K562 (cell line): ENCODE data around the gene FLG.

Experiments
- EP300 ChIP-seq: IDR thresholded peaks from 2 replicates; pipeline ENCODE4 v1.6.1; 2012; ENCODE audit warnings: low read length, improper control_type of control experiment
- GTF2F1 ChIP-seq: IDR thresholded peaks from 2 replicates; pipeline ENCODE4 v1.6.1; 2011; ENCODE audit warnings: low read depth, low read length, improper control_type of control experiment
- MTA1 ChIP-seq: fragments of 450-650 bp; IDR thresholded peaks from 2 replicates; pipeline ENCODE4 v1.6.1; 2017; ENCODE audit warnings: borderline replicate concordance
- MXI1 ChIP-seq: IDR thresholded peaks from 2 replicates; pipeline ENCODE4 v1.6.1; 2011; ENCODE audit warnings: low read depth, mild to moderate bottlenecking, improper control_type of control experiment, low read length
- SIN3B ChIP-seq: fragments of 450-650 bp; IDR thresholded peaks from 2 replicates; pipeline ENCODE4 v1.6.1; 2017; ENCODE audit warnings: low read depth, mild to moderate bottlenecking, moderate library complexity
- TF ChIP-seq, protein P1 (sequence below): fragments of 450-650 bp; IDR thresholded peaks from 2 replicates; pipeline ENCODE4 v1.6.1; 2017; ENCODE audit warnings: antibody characterized with exemption
- TF ChIP-seq, protein P2 (sequence below), 3 experiments: IDR thresholded peaks in 2 of 3; conservative IDR thresholded peaks in 1 of 3; 2 replicates each; pipeline ENCODE4 v1.5.1; 2011 to 2012; ENCODE audit warnings: low read length in 3 of 3, mild to moderate bottlenecking in 3 of 3, control low read depth in 2 of 3, improper control_type of control experiment in 1 of 3, inconsistent platforms in 1 of 3, low read depth in 1 of 3, mixed read lengths in 1 of 3, moderate library complexity in 1 of 3; ENCODE audit not compliant: insufficient read depth in 2 of 3

DNA sequence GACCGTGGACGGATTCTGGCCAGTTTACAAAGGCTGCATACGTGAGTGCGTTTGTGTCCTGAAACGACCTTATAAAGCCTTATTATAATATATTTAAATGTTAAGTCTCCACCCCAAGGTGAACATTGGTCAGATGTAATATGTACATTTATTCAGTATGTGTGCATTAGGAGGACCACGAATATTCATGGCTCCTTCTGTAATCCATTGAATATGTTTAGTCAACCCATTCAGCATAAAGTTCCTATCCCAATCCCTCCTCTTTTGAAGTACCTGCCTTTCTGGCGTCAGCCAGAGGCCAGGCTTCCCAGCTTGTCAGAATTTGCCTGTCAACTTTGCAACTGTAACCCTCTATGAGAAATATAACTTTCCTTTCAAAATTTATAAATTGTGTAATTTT, 10.4 kb upstream of the FLG start:
- TF ChIP-seq EP300 (no peak), MXI1 (no peak), GTF2F1 (no peak), MTA1 (no peak), SIN3B (no peak)
- TF ChIP-seq, protein P1, sequence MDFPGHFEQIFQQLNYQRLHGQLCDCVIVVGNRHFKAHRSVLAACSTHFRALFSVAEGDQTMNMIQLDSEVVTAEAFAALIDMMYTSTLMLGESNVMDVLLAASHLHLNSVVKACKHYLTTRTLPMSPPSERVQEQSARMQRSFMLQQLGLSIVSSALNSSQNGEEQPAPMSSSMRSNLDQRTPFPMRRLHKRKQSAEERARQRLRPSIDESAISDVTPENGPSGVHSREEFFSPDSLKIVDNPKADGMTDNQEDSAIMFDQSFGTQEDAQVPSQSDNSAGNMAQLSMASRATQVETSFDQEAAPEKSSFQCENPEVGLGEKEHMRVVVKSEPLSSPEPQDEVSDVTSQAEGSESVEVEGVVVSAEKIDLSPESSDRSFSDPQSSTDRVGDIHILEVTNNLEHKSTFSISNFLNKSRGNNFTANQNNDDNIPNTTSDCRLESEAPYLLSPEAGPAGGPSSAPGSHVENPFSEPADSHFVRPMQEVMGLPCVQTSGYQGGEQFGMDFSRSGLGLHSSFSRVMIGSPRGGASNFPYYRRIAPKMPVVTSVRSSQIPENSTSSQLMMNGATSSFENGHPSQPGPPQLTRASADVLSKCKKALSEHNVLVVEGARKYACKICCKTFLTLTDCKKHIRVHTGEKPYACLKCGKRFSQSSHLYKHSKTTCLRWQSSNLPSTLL: no peak
- TF ChIP-seq, protein P2, sequence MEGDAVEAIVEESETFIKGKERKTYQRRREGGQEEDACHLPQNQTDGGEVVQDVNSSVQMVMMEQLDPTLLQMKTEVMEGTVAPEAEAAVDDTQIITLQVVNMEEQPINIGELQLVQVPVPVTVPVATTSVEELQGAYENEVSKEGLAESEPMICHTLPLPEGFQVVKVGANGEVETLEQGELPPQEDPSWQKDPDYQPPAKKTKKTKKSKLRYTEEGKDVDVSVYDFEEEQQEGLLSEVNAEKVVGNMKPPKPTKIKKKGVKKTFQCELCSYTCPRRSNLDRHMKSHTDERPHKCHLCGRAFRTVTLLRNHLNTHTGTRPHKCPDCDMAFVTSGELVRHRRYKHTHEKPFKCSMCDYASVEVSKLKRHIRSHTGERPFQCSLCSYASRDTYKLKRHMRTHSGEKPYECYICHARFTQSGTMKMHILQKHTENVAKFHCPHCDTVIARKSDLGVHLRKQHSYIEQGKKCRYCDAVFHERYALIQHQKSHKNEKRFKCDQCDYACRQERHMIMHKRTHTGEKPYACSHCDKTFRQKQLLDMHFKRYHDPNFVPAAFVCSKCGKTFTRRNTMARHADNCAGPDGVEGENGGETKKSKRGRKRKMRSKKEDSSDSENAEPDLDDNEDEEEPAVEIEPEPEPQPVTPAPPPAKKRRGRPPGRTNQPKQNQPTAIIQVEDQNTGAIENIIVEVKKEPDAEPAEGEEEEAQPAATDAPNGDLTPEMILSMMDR (IDR thresholded peaks at IDR 0.05 in 2 of 3, conservative IDR thresholded peaks at IDR 0.05 in 1 of 3; ENCODE audit: insufficient read depth in 2 of 3, low read depth in 1 of 3, low read length in 3 of 3): no peak
